Caco-2 (cell line): Measurements from ENCODE around the gene VAV2. TPM values are rescaled to one million over a fixed set of nuclear protein-coding genes. Genes with fewer than 3 reads are reported as not detected.

Experiments used
- BruUV-seq: library from RNA; stranded (reverse); fragments of 400-500 nt; replicated peaks from 2 replicates; lab custom pipeline; 2021; lab: Mats Ljungman, UMichigan
- CTCF ChIA-PET: fragments of 300-600 bp; sonication (Branson Sonifier 250); formaldehyde crosslinking; loops from one replicate; lab custom pipeline; 2022; ENCODE audit warnings: antibody characterized with exemption; lab: Charles Lee
- POLR2A ChIA-PET: fragments of 300-600 bp; sonication (Branson Sonifier 250); formaldehyde crosslinking; loops from one replicate; lab custom pipeline; 2022; ENCODE audit warnings: antibody characterized with exemption; lab: Charles Lee
- DNase-seq, 2 experiments: peaks; one replicate each; pipeline versions ENCODE4 v3.0.0 to v3.0.0-alpha.2; 2020 to 2022
- H3K27me3 ChIP-seq: replicated peaks from 2 replicates; pipeline ENCODE4 v1.6.0; 2011; ENCODE audit warnings: low read length; ENCODE audit not compliant: control insufficient read depth, insufficient read depth
- H3K36me3 ChIP-seq: 2 replicates; pipeline ENCODE4 v1.5.1; 2011; ENCODE audit warnings: low read length; ENCODE audit not compliant: control insufficient read depth, insufficient read depth
- H3K4me1 ChIP-seq: fragments of 250-450 bp; sonication (Bioruptor Pico); 2 replicates; pipeline ENCODE4 v1.5.1; 2020; ENCODE audit warnings: mild to moderate bottlenecking
- H3K4me3 ChIP-seq: 2 replicates; pipeline ENCODE4 v1.5.1; 2011; ENCODE audit warnings: low read depth, mild to moderate bottlenecking, control low read depth, low read length
- H3K9me3 ChIP-seq: fragments of 250-450 bp; sonication (Bioruptor Pico); 2 replicates; pipeline ENCODE4 v1.5.1; 2020; ENCODE audit warnings: mild to moderate bottlenecking, moderate library complexity
- H3K27ac Mint-ChIP-seq: one replicate; pipeline ENCODE4 v1.8.0; 2022; ENCODE audit warnings: mixed read lengths; ENCODE audit not compliant: unreplicated experiment
- H3K27me3 Mint-ChIP-seq: one replicate; pipeline ENCODE4 v1.8.0; 2022; ENCODE audit warnings: mixed read lengths; ENCODE audit not compliant: insufficient read depth, unreplicated experiment
- H3K36me3 Mint-ChIP-seq: one replicate; pipeline ENCODE4 v1.8.0; 2022; ENCODE audit warnings: mild to moderate bottlenecking, mixed read lengths; ENCODE audit not compliant: insufficient read depth, unreplicated experiment
- H3K4me1 Mint-ChIP-seq: one replicate; pipeline ENCODE4 v1.8.0; 2022; ENCODE audit warnings: low read depth, mixed read lengths; ENCODE audit not compliant: unreplicated experiment
- H3K4me3 Mint-ChIP-seq: one replicate; pipeline ENCODE4 v1.8.0; 2022; ENCODE audit warnings: mild to moderate bottlenecking, moderate library complexity, mixed read lengths; ENCODE audit not compliant: unreplicated experiment
- H3K9me3 Mint-ChIP-seq: one replicate; pipeline ENCODE4 v1.8.0; 2022; ENCODE audit warnings: mixed read lengths; ENCODE audit not compliant: unreplicated experiment
- intact Hi-C: fragments of 100-400 bp; cut with micrococcal nuclease; formaldehyde crosslinking; loops from one replicate; pipeline ENCODE4 v1.10.0; 2022; ENCODE audit not compliant: unreplicated experiment
- total RNA-seq: library from RNA; stranded (reverse); gene quantifications from 2 replicates; pipeline ENCODE4 v1.2.3, GENCODE V29; 2022
- TF ChIP-seq, protein P1 (sequence below), 2 experiments: fragments of 200-600 bp in 1 of 2; IDR thresholded peaks; 1 replicate in 1 of 2; 2 replicates in 1 of 2; pipeline versions ENCODE4 v1.5.1 to v1.8.0; 2011 to 2022; ENCODE audit warnings: antibody characterized with exemption in 1 of 2, control low read depth in 1 of 2, inconsistent platforms in 1 of 2, low read depth in 1 of 2, low read length in 1 of 2, mild to moderate bottlenecking in 1 of 2, moderate library complexity in 1 of 2; ENCODE audit not compliant: insufficient read depth in 1 of 2, severe bottlenecking in 1 of 2, unreplicated experiment in 1 of 2

Gene VAV2
- total RNA-seq, 1 experiment from 2014 or later = 55.3 TPM

DNA sequence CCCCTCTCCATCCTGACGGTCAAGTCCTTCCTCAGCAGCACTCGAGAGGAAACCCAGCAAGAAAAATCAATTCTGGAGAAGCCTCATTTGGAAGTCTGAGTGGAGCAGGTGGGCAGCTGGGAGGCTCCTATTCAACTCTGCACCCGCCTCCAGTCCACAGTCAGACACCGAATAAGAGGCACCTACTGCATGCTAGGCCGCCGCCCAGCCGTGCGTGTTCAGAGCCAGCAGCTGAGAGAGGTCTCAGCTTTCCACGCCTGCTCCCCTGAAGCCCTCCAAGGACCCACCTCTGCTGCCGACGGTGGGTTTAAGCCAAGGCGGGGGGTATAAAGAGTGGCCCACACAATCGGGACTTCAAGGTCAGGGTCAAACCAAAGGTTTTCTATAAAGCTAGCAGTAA is 41.9 kb downstream of the VAV2 start:
- Mint-ChIP-seq H3K27me3 (no peaks in the 10 kb centered on the region), H3K9me3 (no peaks in the 10 kb centered on the region), H3K4me1 (no peaks in the 10 kb centered on the region), H3K4me3 (no peak overlapping the region), H3K27ac (no peak overlapping the region), H3K36me3 (peaks cover 18% of the 10 kb centered on the region)
- CTCF ChIA-PET = no interaction called here
- POLR2A ChIA-PET = no interaction called here
- Histone ChIP-seq H3K4me1 (no peaks in the 10 kb centered on the region), H3K27me3 (no peaks in the 10 kb centered on the region), H3K4me3 (no peak overlapping the region), H3K9me3 (no peaks in the 10 kb centered on the region), H3K36me3 (peaks cover 1% of the 10 kb centered on the region)
- BruUV-seq = no TSS peak
- DNase-seq = no peak
- TF ChIP-seq, protein P1, sequence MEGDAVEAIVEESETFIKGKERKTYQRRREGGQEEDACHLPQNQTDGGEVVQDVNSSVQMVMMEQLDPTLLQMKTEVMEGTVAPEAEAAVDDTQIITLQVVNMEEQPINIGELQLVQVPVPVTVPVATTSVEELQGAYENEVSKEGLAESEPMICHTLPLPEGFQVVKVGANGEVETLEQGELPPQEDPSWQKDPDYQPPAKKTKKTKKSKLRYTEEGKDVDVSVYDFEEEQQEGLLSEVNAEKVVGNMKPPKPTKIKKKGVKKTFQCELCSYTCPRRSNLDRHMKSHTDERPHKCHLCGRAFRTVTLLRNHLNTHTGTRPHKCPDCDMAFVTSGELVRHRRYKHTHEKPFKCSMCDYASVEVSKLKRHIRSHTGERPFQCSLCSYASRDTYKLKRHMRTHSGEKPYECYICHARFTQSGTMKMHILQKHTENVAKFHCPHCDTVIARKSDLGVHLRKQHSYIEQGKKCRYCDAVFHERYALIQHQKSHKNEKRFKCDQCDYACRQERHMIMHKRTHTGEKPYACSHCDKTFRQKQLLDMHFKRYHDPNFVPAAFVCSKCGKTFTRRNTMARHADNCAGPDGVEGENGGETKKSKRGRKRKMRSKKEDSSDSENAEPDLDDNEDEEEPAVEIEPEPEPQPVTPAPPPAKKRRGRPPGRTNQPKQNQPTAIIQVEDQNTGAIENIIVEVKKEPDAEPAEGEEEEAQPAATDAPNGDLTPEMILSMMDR (IDR thresholded peaks at IDR 0.05; ENCODE audit: insufficient read depth in 1 of 2, low read depth in 1 of 2, low read length in 1 of 2, severe bottlenecking in 1 of 2, unreplicated experiment in 1 of 2) = no peak
- intact Hi-C loops = no loop called here

DNA sequence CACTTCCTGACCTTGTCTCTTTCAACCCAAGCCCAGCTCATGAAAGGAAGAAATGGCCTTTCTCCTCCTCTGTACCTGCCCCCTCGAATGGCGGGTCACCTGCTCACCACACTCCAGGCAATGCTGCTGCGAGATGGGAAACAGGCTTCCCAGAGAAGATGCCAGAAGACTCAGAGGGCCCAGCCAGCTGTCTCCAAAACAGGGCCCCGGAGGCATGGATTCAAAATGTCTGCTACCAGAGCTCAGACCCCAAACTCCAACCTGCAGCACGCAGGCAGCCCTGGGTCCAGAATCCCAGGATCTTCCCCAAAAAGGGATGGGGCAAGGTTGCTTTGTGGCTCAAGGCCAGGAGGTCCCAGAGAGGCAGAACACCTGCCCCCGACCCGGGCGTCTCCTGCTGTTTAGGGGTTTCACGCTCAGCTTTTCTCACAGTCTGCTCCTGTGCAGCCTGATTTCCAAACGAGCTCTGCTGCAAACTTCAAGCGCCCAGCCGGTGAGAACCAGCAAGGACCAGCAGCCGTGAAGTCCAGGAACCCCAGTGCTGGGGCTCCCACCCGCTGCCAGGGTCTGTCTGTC is 42.5 kb downstream of the VAV2 start:
- Histone ChIP-seq H3K36me3 (peaks cover 1% of the 10 kb centered on the region), H3K4me1 (no peaks in the 10 kb centered on the region), H3K4me3 (no peak overlapping the region), H3K9me3 (no peaks in the 10 kb centered on the region), H3K27me3 (no peaks in the 10 kb centered on the region)
- Mint-ChIP-seq H3K27ac (peak overlapping the region; percentile 67), H3K36me3 (peaks cover 18% of the 10 kb centered on the region), H3K4me1 (no peaks in the 10 kb centered on the region), H3K27me3 (no peaks in the 10 kb centered on the region), H3K9me3 (no peaks in the 10 kb centered on the region), H3K4me3 (no peak overlapping the region)
- DNase-seq = no peak
- TF ChIP-seq, protein P1 (IDR thresholded peaks at IDR 0.05; ENCODE audit: insufficient read depth in 1 of 2, low read depth in 1 of 2, low read length in 1 of 2, severe bottlenecking in 1 of 2, unreplicated experiment in 1 of 2) = no peak
- ChIA-PET CTCF (no interaction called here), POLR2A (no interaction called here)
- BruUV-seq = no TSS peak
- intact Hi-C loops = no loop called here

DNA sequence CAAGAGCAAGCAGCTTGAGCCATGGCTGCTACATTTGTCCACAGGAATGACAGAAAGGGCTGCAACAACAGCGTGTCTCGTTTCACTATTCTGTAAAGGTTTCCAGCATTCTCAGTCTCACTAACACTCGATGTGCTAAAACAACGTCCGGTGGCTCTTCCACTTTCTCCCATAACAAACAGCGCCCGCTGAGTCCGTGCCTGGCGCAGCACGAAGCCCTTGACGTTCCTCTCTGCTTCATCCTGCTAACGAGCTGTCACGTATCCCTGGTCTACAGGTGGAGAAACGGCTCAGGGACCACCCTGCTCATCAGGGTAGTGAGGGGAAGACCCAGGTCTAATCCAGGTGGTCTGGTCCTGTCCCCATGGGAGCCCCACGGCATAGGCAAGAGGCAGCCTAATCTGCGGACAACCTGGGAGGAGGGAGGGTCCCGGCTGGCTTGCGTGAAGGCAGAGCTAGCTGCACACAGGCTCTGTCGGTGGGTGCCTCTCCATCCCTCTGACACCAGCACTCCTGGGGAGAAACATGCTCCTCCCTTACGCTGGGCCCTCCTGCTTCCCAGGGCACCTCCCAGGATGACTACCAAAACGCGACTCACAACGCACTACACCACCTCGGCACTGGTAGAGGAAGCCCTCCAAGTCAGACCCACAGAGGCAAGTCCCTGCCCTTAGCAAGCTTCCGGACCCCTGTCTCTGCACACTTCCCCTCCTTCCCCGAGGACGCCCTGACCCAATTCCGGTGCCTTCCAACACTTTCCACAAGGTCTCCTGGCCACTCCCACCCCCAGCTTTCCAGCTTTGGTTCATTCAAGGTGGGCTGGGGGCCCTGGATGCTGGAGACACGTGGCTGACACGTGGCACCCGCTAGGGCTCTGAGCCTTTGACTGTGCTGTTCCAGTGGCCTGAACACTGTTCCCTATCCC is 43.3 kb downstream of the VAV2 start:
- POLR2A ChIA-PET = no interaction called here
- H3K9me3 ChIP-seq = no peaks in the 10 kb centered on the region
- Mint-ChIP-seq H3K36me3 (peaks cover 13% of the 10 kb centered on the region), H3K27me3 (no peaks in the 10 kb centered on the region), H3K4me1 (no peaks in the 10 kb centered on the region), H3K27ac (peak overlapping the region; percentile 67), H3K9me3 (no peaks in the 10 kb centered on the region), H3K4me3 (no peak overlapping the region)
- TF ChIP-seq, protein P1 (IDR thresholded peaks at IDR 0.05; ENCODE audit: insufficient read depth in 1 of 2, low read depth in 1 of 2, low read length in 1 of 2, severe bottlenecking in 1 of 2, unreplicated experiment in 1 of 2) = no peak
- DNase-seq = no peak
- no peaks in the 10 kb centered on the region for H3K27me3 ChIP-seq
- no peaks in the 10 kb centered on the region for H3K4me1 ChIP-seq
- CTCF ChIA-PET = no interaction called here
- peaks cover 1% of the 10 kb centered on the region for H3K36me3 ChIP-seq
- intact Hi-C loops = no loop called here
- no peak overlapping the region for H3K4me3 ChIP-seq
- no TSS peak for BruUV-seq
